ENCODE data around the gene MYO1D.
A peak's percentile ranks its signal among the peaks of the same experiment; 100 is the strongest.

MYO1D gene

GRCh38 chr17:32487473-32488176 is 389.3 kb downstream of the MYO1D start:
- ATAC-seq, result peak; percentile 6

GRCh38 chr17:32486701-32487472 is 390.0 kb downstream of the MYO1D start, which contains the start of gene CDK5R1:
CDK5R1 (plus strand) TSS chr17:32486993; CDS start chr17:32487621, 628 bp downstream.
- peak; percentile 21 for ATAC-seq
- TF ChIP-seq ESRRG (CRISPR knock-in tag; IDR thresholded peaks at IDR 0.05) (no peak), TSHZ2 (CRISPR knock-in tag; IDR thresholded peaks at IDR 0.05) (peak; percentile 29; the same call in 1 of the 2 replicates), BACH2 (CRISPR knock-in tag; IDR thresholded peaks at IDR 0.05; ENCODE audit: borderline replicate concordance) (no peak)

More at GRCh38 chr17:32487473-32488176, 389.3 kb downstream of the MYO1D start:
- TF ChIP-seq CREB5 (CRISPR knock-in tag; IDR thresholded peaks at IDR 0.05; ENCODE audit: low read depth), result no peak
- TF ChIP-seq SNAI2 (CRISPR knock-in tag; IDR thresholded peaks at IDR 0.05), result no peak
- no peak for TF ChIP-seq PATZ1 (CRISPR knock-in tag; IDR thresholded peaks at IDR 0.05; ENCODE audit: borderline replicate concordance)
- no peak for TF ChIP-seq ZNF8 (CRISPR knock-in tag; IDR thresholded peaks at IDR 0.05)
- no peak for TF ChIP-seq CSDC2 (CRISPR knock-in tag; IDR thresholded peaks at IDR 0.05)
- no peak for TF ChIP-seq ZNF70 (CRISPR knock-in tag; IDR thresholded peaks at IDR 0.05)
- no peak for TF ChIP-seq BACH2 (CRISPR knock-in tag; IDR thresholded peaks at IDR 0.05; ENCODE audit: borderline replicate concordance)
- no peak for TF ChIP-seq TCF4 (CRISPR knock-in tag; IDR thresholded peaks at IDR 0.05; ENCODE audit: borderline replicate concordance)
- TF ChIP-seq ESRRG (CRISPR knock-in tag; IDR thresholded peaks at IDR 0.05), result no peak
- TF ChIP-seq TSHZ2 (CRISPR knock-in tag; IDR thresholded peaks at IDR 0.05), result no peak
- TF ChIP-seq ZFP30 (CRISPR knock-in tag; IDR thresholded peaks at IDR 0.05), result no peak

- peak; percentile 74 for ATAC-seq
- TF ChIP-seq ZNF70 (CRISPR knock-in tag; IDR thresholded peaks at IDR 0.05) (no peak), ISL1 (CRISPR knock-in tag; IDR thresholded peaks at IDR 0.05) (no peak), PPARA (CRISPR knock-in tag; IDR thresholded peaks at IDR 0.05; ENCODE audit: borderline replicate concordance) (no peak)
Observed at GRCh38 chr17:32486111-32486700, 390.7 kb downstream of the MYO1D start.

GRCh38 chr17:32485261-32486110 is 391.4 kb downstream of the MYO1D start:
- TF ChIP-seq GLIS3 (CRISPR knock-in tag; IDR thresholded peaks at IDR 0.05), result no peak
- no peak for TF ChIP-seq ESRRG (CRISPR knock-in tag; IDR thresholded peaks at IDR 0.05)
- ATAC-seq, result no peak
